Measurements from ENCODE around the gene ANKRD12. TPM values are rescaled to one million over a fixed set of nuclear protein-coding genes. Genes with fewer than 3 reads are reported as not detected.
A peak's percentile ranks its signal among the peaks of the same experiment; 100 is the strongest.
"Not testable (repeated sequence)": the region's sequence is repeated elsewhere in the genome, so short reads cannot be mapped to it uniquely, and the experiment has no call there.

ANKRD12 gene
- polyA plus RNA-seq, 1 donor, result 33.8 TPM

GRCh38 chr18:9233771-9234440, 97.3 kb downstream of the ANKRD12 start:
- DNase-seq, result no peak

- DNase-seq, result no peak
Observed at GRCh38 chr18:9234528-9234927, 97.9 kb downstream of the ANKRD12 start.

- DNase-seq, result no peak
Observed at GRCh38 chr18:9237981-9238380, 101.4 kb downstream of the ANKRD12 start.

- DNase-seq, result no peak
Observed at GRCh38 chr18:9239720-9240119, 103.1 kb downstream of the ANKRD12 start.

GRCh38 chr18:9240270-9240669, 103.7 kb downstream of the ANKRD12 start:
- DNase-seq, result no peak

- no peak for DNase-seq
Observed at GRCh38 chr18:9243029-9243428, 106.4 kb downstream of the ANKRD12 start.

GRCh38 chr18:9244376-9244775, 107.8 kb downstream of the ANKRD12 start:
- no peak for DNase-seq

- DNase-seq, result no peak
Observed at GRCh38 chr18:9248661-9249060, 112.1 kb downstream of the ANKRD12 start.

GRCh38 chr18:9249254-9249653, 112.7 kb downstream of the ANKRD12 start:
- DNase-seq, result no peak

GRCh38 chr18:9259173-9259572, 122.6 kb downstream of the ANKRD12 start:
- DNase-seq, result no peak

- DNase-seq, result no peak
Observed at GRCh38 chr18:9260388-9261380, 124.1 kb downstream of the ANKRD12 start.

GRCh38 chr18:9263264-9263663, 126.7 kb downstream of the ANKRD12 start:
- no peak for DNase-seq

- not testable (repeated sequence) for DNase-seq
Observed at GRCh38 chr18:9264797-9265196, 128.2 kb downstream of the ANKRD12 start.

GRCh38 chr18:9273221-9273620, 136.6 kb downstream of the ANKRD12 start:
- no peak for DNase-seq

GRCh38 chr18:9275890-9276289, 139.3 kb downstream of the ANKRD12 start:
- no peak for DNase-seq

GRCh38 chr18:9278028-9278427, 141.4 kb downstream of the ANKRD12 start:
- DNase-seq, result no peak

GRCh38 chr18:9280849-9281248, 144.3 kb downstream of the ANKRD12 start:
- DNase-seq, result peak; percentile 48

GRCh38 chr18:9281780-9282179, 145.2 kb downstream of the ANKRD12 start:
- DNase-seq, result no peak

- no peak for DNase-seq
Observed at GRCh38 chr18:9283791-9284190, 147.2 kb downstream of the ANKRD12 start.

GRCh38 chr18:9285604-9286003, 149.0 kb downstream of the ANKRD12 start:
- DNase-seq, result no peak

- DNase-seq, result no peak
Observed at GRCh38 chr18:9287036-9287435, 150.5 kb downstream of the ANKRD12 start.

GRCh38 chr18:9289698-9290097, 153.1 kb downstream of the ANKRD12 start:
- no peak for DNase-seq

- DNase-seq, result no peak
Observed at GRCh38 chr18:9290156-9290555, 153.6 kb downstream of the ANKRD12 start.
